ENCODE measurements around the gene GFER.
A peak's percentile ranks its signal among the peaks of the same experiment; 100 is the strongest.

Gene GFER

GRCh38 chr16:1975432-1976215 lies 8.4 kb upstream of the GFER start:
- no peak for DNase-seq

GRCh38 chr16:1976216-1976520 lies 7.8 kb upstream of the GFER start:
- DNase-seq, result no peak

- no peak for DNase-seq
Measured at GRCh38 chr16:1976951-1977874, 6.8 kb upstream of the GFER start.

DNA sequence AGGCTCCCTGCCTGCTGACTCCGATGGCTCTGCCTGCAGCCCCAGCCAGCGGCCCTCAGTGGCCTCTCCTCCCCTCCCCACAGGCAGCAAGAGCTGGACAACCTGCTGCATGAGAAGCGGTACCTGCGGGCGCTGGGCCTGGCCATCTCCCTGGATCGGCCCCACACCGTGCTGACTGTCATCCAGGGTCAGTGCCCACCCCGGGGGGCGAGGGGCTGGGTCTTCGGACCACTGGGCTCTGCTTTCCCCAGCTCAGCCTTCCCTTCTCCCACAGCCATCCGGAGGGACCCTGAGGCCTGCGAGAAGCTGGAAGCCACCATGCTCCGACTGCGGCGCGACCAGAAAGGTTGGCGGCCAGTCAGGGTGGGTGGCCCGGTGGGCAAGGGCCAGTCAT lies 6.1 kb upstream of the GFER start:
- DNase-seq, result no peak

DNA sequence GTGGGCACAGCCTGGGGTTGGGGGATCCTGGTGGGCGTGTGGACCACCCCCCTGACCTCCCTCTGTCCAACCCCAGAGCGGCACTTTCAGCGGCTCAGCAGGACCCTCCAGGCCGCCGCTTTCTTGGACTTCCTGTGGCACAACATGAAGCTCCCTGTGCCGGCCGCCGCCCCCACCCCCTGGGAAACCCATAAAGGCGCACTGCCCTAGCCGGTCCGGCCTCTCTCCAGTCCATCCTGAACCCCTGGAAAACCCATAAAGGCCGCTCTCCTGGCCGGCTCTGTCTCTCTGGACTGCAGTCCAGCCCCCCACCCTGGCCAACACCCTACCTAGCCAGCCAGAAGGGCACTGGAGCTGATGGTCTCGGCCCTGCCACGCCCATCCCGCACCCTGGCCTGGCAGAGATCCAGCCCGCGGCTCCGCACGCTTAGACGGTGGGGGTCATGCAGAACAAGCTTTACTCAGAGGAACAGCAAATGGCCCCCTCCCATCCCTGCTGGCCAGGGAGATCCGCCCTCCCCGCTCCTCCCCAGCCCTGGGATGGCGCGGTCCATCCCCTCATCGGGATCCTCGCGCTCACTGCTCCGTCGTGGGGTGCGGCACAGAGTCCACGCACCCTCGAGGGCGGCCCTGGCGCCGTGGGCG lies 5.4 kb upstream of the GFER start:
- DNase-seq, result no peak

- DNase-seq, result peak; percentile 65
Measured at GRCh38 chr16:1979271-1980029, 4.5 kb upstream of the GFER start.

DNA sequence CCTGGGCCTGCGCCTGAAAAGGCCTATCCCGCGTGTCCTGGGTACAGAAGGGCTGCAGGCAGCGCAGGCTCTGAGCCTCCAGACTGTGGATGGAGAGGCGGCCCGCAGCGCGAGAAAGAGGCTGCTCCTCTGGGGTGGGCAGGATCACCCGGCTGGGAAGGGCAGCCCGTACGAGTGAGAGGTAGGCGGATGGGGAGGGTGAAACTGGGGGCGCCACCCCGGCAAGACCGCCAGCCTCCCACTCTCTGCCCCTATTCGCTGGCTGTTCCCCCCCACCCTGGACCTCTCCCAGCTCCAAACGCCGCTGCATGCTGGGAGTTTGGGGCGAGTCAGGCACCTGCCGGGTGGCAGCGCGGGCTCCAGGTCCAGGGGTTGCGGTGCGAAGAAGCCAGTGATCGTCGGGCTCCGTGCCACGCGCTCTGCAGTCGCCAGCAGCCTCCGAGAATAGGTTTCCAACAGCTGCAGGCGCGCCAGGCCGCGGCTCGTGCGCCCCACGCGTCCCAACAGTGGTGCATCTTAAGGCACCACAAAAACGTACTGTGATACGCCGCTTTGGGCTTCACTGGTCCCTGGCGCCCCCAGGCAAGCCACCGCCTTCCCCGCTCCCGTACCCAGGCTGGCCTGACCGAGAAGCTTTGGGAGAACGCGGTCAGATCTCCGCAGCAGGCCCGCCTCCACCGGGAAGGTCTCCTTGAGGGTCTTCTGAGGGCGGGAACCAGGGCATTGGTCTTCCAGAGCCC lies 3.8 kb upstream of the GFER start:
- peak; percentile 48 for DNase-seq

GRCh38 chr16:1980770-1981087 lies 3.3 kb upstream of the GFER start:
- no peak for DNase-seq

- no peak for DNase-seq
Measured at GRCh38 chr16:1981398-1981836, 2.6 kb upstream of the GFER start, which contains the start of gene NOXO1. Gene NOXO1 (minus strand): TSS chr16:1981469. CDS start chr16:1981179, 290 bp downstream.

DNA sequence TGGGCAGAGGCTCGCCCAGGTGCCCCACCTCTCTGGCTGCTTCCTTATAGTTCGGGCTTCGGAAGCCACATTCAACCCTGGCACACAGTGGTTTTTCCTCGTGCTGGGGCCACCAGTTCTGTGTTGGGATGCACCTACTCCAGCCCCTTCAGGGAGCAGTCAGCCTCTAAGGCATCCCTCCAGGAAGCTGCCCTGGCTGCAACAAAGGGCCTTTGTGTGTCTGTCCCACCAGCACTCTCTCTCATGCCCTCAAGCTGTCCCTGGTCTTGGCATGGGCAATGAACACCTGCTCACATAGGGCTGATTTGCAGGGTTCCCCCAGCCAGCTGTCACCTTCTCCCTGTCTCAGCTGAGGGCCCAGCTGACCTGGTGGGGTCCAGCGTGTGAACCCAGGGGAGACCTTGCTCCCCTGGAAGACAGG lies 2.0 kb upstream of the GFER start:
- no peak for DNase-seq

DNA sequence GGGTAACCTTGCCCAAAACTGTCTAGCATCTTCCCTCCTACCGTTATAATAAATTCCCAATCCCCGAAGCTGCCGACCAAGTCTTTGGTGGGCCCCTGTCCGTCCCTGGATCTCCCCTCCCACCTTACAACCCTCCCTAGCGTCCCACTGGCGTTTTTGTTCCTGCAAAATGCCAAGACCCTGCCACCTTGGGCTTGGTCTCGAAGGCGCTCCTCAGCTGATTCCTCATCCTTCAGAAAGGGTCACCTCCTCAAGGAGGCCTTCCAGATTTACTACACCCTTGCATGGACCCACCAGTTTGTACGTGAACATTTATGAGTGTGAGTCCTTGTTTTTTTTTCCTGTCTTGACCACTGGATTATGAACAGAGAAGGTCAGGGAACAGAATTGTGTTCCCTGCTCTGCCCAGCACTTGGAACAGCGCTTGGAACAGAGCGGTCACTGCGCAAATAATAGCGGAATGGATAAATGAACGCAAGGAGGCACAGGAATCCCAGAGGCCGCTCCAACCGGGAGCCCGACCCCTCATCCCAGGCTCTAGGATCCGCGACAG lies 926 bp upstream of the GFER start:
- DNase-seq, result no peak

- DNase-seq, result no peak
Measured at GRCh38 chr16:1984347-1985225, 593 bp downstream of the GFER start.

DNA sequence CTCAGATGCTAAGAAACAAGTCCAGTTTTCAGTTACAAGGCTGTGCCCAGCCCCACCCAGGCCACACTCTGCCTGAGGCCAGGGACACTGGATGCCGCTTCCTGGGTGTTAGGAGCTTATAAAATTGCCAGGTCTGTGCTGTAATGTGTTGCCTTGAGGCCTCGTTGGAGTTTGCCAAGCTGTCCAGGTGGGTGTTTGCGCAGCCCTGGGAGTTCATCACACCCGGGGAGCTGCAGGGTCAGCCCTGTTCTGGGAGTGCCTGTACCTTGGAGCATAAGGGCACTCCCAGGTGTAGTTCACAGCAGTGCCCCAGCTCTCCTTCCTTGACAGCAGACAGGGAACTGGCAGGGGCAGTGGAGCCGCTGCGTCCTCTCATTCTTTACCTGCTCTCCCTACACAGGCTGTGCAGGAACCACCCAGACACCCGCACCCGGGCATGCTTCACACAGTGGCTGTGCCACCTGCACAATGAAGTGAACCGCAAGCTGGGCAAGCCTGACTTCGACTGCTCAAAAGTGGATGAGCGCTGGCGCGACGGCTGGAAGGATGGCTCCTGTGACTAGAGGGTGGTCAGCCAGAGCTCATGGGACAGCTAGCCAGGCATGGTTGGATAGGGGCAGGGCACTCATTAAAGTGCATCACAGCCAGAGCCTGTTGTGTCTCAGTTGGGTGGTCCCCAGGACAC lies 1.6 kb downstream of the GFER start:
- DNase-seq, result no peak

GRCh38 chr16:1987198-1987597 lies 3.2 kb downstream of the GFER start:
- DNase-seq, result no peak

GRCh38 chr16:1989209-1990100 lies 5.5 kb downstream of the GFER start, which contains the start of gene SYNGR3:
Gene SYNGR3 (plus strand): TSS chr16:1989970. CDS start chr16:1990103, 133 bp downstream.
- no peak for DNase-seq

DNA sequence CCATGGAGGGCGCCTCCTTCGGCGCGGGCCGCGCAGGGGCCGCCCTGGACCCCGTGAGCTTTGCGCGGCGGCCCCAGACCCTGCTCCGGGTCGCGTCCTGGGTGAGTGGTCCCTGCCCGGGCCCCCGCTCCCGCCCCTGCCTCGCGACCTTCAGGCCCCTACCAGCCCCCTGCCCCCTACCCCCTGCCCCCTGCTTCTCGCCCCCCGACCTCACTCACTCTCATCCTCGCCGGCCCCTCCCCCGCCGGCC lies 6.0 kb downstream of the GFER start:
- DNase-seq, result no peak

DNA sequence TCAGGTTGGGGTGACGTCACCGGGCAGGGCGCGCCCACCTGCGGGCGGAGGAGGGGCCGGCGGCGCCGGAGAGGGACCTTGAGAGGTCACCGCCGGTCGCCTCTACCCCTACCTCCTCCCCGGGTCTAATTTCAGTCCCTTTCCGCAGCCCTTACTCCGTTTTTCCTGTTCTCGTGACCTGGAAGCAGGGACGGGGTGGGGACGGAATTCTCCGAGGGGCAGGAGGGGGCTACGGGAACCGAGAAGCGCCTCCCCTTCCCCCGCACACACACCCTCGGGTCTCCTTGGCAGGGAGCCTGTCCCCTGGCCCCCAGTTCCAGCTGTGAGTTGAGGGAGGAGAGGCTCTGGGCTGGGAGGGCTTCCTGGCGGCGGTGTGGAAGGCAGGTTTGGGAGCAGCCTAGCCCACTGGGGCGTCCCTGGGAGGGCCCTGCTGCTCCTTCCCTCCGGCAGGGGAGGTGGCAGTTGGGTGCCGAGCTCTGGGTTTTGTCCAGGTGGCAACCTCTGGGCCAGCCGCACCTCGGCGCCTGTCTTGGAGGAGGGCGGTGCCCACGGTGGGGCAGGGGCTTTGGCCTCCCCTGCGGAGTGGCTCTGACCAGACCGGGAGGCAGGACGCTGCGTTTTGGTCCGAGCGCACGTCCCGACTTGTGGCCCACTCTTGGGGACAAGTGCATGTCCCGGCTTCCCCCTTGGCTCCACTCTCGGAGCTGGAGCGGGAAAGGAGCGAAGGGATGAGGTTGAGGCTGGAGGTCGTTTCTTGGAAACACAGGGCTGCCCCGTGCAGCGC lies 6.5 kb downstream of the GFER start:
- peak; percentile 50 for DNase-seq

- DNase-seq, result peak; percentile 61
Measured at GRCh38 chr16:1991135-1991551, 7.2 kb downstream of the GFER start.

DNA sequence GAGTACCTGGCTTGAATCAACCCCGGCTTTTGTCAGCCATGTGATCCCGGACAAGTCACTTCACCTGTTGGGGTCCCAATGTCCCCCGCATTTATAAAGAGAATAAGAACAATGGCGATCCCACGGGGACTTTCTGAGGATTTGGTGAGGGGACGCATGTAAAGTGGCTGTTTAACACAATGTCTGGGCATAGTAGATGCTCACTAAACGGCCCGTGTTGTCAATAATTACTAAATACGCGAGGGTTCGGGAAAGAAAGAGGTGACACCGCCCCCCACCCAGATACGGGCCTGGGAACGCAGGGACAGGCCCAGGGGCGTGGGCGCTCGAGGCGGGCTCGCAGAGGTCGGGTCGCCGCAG lies 7.6 kb downstream of the GFER start:
- no peak for DNase-seq

Measured in stimulated activated CD4-positive, alpha-beta T cell treated with anti-CD3 and anti-CD28 coated beads, Interleukin-15, amount 100 ng/mL, for 24 hours (primary cell).